ENCODE data around the gene TMEM208. TPM values are rescaled to one million over a fixed set of nuclear protein-coding genes. Genes with fewer than 3 reads are reported as not detected.

TMEM208 gene
- total and polyA plus RNA-seq, 2 of the 13 experiments (the other 11 are each of a cell fraction or from before 2014, with no cell fraction given), result 58.8 to 72.9 TPM

DNA sequence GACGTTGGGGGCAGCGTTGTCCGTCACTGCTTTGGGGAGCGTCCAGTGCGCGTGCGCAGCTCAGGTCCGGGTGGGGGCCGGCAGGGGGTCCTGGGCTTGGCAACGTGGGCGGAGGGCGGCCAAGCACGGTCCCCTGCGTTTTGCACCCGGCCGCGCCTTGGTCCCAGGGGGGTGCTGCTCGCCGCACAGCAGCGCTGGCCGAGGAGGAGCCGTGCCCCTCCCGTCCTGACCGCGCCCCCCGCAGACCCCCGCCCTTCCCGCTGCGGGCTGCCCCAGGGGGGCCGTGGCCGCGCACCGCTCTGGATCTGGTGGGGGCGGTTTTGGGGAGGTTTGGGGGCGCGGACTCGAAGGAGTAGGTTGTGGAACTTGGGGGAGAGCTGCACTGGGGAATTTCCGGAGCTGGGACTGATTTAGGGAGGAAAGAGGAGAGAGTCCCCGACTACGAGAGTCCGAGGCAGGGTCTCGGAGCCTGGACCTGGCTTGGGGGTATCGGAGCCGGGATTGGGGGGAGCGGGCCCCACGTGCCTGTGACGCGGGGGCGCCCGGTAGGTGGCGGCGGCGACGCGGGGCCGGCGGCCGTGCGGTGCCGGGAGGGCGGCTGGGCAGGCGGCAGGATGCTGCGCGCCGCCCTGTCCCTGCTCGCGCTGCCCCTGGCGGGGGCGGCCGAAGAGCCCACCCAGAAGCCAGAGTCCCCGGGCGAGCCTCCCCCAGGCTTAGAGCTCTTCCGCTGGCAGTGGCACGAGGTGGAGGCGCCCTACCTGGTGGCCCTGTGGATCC is 21.7 kb downstream of the TMEM208 start, which contains the start of gene SLC9A5 (continued):
- TF ChIP-seq GPN1 (CRISPR knock-in tag; IDR thresholded peaks at IDR 0.05; ENCODE audit: borderline replicate concordance) (no peak), FOXK1 (CRISPR knock-in tag; IDR thresholded peaks at IDR 0.05; ENCODE audit: borderline replicate concordance, low read depth) (no peak), CCAR2 (optimal IDR thresholded peaks at IDR 0.05; ENCODE audit: low read depth, low read length) (no peak), ZNF30 (CRISPR knock-in tag; IDR thresholded peaks at IDR 0.05) (no peak), SNRNP70 (IDR thresholded peaks at IDR 0.05; ENCODE audit: low read depth, low read length) (no peak), ZFP37 (CRISPR knock-in tag; IDR thresholded peaks at IDR 0.05; ENCODE audit: borderline replicate concordance) (no peak), PLRG1 (conservative IDR thresholded peaks at IDR 0.05) (no peak), HNF4A (CRISPR knock-in tag; IDR thresholded peaks at IDR 0.05) (no peak), THYN1 (CRISPR knock-in tag; IDR thresholded peaks at IDR 0.05; ENCODE audit: borderline replicate concordance, low read depth) (no peak), DNMT1 (CRISPR knock-in tag; IDR thresholded peaks at IDR 0.05) (no peak)
- TF ChIP-seq, protein P1, sequence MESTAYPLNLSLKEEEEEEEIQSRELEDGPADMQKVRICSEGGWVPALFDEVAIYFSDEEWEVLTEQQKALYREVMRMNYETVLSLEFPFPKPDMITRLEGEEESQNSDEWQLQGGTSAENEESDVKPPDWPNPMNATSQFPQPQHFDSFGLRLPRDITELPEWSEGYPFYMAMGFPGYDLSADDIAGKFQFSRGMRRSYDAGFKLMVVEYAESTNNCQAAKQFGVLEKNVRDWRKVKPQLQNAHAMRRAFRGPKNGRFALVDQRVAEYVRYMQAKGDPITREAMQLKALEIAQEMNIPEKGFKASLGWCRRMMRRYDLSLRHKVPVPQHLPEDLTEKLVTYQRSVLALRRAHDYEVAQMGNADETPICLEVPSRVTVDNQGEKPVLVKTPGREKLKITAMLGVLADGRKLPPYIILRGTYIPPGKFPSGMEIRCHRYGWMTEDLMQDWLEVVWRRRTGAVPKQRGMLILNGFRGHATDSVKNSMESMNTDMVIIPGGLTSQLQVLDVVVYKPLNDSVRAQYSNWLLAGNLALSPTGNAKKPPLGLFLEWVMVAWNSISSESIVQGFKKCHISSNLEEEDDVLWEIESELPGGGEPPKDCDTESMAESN (CRISPR knock-in tag; conservative IDR thresholded peaks at IDR 0.05), result peak; percentile 42; the same call in 1 of the 2 replicates
- TF ChIP-seq, protein P2, sequence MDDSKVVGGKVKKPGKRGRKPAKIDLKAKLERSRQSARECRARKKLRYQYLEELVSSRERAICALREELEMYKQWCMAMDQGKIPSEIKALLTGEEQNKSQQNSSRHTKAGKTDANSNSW (CRISPR knock-in tag; IDR thresholded peaks at IDR 0.05; ENCODE audit: borderline replicate concordance), result peak; percentile 71; the same call in 1 of the 2 replicates
- TF ChIP-seq, protein P3, sequence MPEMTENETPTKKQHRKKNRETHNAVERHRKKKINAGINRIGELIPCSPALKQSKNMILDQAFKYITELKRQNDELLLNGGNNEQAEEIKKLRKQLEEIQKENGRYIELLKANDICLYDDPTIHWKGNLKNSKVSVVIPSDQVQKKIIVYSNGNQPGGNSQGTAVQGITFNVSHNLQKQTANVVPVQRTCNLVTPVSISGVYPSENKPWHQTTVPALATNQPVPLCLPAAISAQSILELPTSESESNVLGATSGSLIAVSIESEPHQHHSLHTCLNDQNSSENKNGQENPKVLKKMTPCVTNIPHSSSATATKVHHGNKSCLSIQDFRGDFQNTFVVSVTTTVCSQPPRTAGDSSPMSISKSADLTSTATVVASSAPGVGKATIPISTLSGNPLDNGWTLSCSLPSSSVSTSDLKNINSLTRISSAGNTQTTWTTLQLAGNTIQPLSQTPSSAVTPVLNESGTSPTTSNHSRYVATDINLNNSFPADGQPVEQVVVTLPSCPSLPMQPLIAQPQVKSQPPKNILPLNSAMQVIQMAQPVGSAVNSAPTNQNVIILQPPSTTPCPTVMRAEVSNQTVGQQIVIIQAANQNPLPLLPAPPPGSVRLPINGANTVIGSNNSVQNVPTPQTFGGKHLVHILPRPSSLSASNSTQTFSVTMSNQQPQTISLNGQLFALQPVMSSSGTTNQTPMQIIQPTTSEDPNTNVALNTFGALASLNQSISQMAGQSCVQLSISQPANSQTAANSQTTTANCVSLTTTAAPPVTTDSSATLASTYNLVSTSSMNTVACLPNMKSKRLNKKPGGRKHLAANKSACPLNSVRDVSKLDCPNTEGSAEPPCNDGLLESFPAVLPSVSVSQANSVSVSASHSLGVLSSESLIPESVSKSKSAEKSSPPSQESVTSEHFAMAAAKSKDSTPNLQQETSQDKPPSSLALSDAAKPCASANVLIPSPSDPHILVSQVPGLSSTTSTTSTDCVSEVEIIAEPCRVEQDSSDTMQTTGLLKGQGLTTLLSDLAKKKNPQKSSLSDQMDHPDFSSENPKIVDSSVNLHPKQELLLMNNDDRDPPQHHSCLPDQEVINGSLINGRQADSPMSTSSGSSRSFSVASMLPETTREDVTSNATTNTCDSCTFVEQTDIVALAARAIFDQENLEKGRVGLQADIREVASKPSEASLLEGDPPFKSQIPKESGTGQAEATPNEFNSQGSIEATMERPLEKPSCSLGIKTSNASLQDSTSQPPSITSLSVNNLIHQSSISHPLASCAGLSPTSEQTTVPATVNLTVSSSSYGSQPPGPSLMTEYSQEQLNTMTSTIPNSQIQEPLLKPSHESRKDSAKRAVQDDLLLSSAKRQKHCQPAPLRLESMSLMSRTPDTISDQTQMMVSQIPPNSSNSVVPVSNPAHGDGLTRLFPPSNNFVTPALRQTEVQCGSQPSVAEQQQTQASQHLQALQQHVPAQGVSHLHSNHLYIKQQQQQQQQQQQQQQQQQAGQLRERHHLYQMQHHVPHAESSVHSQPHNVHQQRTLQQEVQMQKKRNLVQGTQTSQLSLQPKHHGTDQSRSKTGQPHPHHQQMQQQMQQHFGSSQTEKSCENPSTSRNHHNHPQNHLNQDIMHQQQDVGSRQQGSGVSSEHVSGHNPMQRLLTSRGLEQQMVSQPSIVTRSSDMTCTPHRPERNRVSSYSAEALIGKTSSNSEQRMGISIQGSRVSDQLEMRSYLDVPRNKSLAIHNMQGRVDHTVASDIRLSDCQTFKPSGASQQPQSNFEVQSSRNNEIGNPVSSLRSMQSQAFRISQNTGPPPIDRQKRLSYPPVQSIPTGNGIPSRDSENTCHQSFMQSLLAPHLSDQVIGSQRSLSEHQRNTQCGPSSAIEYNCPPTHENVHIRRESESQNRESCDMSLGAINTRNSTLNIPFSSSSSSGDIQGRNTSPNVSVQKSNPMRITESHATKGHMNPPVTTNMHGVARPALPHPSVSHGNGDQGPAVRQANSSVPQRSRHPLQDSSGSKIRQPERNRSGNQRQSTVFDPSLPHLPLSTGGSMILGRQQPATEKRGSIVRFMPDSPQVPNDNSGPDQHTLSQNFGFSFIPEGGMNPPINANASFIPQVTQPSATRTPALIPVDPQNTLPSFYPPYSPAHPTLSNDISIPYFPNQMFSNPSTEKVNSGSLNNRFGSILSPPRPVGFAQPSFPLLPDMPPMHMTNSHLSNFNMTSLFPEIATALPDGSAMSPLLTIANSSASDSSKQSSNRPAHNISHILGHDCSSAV (CRISPR knock-in tag; IDR thresholded peaks at IDR 0.05; ENCODE audit: borderline replicate concordance), result no peak
- TF ChIP-seq, protein P4, sequence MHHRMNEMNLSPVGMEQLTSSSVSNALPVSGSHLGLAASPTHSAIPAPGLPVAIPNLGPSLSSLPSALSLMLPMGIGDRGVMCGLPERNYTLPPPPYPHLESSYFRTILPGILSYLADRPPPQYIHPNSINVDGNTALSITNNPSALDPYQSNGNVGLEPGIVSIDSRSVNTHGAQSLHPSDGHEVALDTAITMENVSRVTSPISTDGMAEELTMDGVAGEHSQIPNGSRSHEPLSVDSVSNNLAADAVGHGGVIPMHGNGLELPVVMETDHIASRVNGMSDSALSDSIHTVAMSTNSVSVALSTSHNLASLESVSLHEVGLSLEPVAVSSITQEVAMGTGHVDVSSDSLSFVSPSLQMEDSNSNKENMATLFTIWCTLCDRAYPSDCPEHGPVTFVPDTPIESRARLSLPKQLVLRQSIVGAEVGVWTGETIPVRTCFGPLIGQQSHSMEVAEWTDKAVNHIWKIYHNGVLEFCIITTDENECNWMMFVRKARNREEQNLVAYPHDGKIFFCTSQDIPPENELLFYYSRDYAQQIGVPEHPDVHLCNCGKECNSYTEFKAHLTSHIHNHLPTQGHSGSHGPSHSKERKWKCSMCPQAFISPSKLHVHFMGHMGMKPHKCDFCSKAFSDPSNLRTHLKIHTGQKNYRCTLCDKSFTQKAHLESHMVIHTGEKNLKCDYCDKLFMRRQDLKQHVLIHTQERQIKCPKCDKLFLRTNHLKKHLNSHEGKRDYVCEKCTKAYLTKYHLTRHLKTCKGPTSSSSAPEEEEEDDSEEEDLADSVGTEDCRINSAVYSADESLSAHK (CRISPR knock-in tag; IDR thresholded peaks at IDR 0.05; ENCODE audit: borderline replicate concordance), result no peak

Measured in HepG2 (cell line).